ENCODE data around the gene SPPL3.

SPPL3 gene

DNA sequence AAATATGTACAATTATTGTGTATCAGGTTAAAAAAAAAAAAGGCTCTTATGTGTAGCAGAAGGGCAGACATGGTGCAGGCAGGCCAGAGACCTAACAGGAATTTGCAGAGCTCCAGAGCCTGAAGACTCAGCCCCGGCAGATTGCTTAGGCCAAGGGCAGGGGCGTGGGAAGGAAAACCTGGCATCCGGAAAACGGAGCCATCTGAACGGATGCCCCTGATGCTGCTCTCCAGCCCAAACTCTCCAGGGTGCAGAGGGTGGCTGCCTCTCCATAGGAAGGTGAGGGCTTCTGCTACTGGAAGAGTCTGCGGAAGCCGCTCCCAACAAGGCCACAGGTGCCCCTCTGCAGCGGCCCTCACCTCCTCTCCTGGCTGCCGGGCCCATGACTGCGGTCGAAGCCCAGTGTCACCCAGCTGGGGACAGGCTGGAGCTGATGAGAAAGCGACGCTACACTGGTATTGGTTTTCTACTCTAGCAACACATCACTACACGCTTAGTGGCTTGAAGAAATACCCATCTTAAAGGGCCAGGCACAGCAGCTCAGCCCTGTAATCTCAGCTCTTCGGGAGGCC is 159.2 kb downstream of the SPPL3 start:
- TF ChIP-seq CTCF (IDR thresholded peaks at IDR 0.05; ENCODE audit: low read depth, low read length), result no peak
- Histone ChIP-seq H3K9me3 (ENCODE audit: severe bottlenecking) (no peaks in the 10 kb centered on the region), H3K4me3 (ENCODE audit: low read depth, low read length) (no peak overlapping the region), H3K27ac (no peak overlapping the region), H3K27me3 (ENCODE audit: insufficient read depth, low read depth, severe bottlenecking) (no peaks in the 10 kb centered on the region), H3K36me3 (no peaks in the 10 kb centered on the region)
- DNase-seq, result no peak

- no peaks in the 10 kb centered on the region for H3K27me3 ChIP-seq (ENCODE audit: insufficient read depth, low read depth, severe bottlenecking)
- no peaks in the 10 kb centered on the region for H3K36me3 ChIP-seq
- no peak overlapping the region for H3K27ac ChIP-seq
- no peaks in the 10 kb centered on the region for H3K9me3 ChIP-seq (ENCODE audit: severe bottlenecking)
- no peak for TF ChIP-seq CTCF (IDR thresholded peaks at IDR 0.05; ENCODE audit: low read depth, low read length)
- DNase-seq, result no peak
- no peak overlapping the region for H3K4me3 ChIP-seq (ENCODE audit: low read depth, low read length)
Observed at GRCh38 chr12:120741476-120742421, 162.4 kb downstream of the SPPL3 start.

- H3K9me3 ChIP-seq (ENCODE audit: severe bottlenecking), result no peaks in the 10 kb centered on the region
- no peaks in the 10 kb centered on the region for H3K36me3 ChIP-seq
- H3K27me3 ChIP-seq (ENCODE audit: insufficient read depth, low read depth, severe bottlenecking), result no peaks in the 10 kb centered on the region
- DNase-seq, result no peak
- H3K4me3 ChIP-seq (ENCODE audit: low read depth, low read length), result no peak overlapping the region
- no peak for TF ChIP-seq CTCF (IDR thresholded peaks at IDR 0.05; ENCODE audit: low read depth, low read length)
- no peak overlapping the region for H3K27ac ChIP-seq
Observed at GRCh38 chr12:120740871-120741270, 163.3 kb downstream of the SPPL3 start.

DNA sequence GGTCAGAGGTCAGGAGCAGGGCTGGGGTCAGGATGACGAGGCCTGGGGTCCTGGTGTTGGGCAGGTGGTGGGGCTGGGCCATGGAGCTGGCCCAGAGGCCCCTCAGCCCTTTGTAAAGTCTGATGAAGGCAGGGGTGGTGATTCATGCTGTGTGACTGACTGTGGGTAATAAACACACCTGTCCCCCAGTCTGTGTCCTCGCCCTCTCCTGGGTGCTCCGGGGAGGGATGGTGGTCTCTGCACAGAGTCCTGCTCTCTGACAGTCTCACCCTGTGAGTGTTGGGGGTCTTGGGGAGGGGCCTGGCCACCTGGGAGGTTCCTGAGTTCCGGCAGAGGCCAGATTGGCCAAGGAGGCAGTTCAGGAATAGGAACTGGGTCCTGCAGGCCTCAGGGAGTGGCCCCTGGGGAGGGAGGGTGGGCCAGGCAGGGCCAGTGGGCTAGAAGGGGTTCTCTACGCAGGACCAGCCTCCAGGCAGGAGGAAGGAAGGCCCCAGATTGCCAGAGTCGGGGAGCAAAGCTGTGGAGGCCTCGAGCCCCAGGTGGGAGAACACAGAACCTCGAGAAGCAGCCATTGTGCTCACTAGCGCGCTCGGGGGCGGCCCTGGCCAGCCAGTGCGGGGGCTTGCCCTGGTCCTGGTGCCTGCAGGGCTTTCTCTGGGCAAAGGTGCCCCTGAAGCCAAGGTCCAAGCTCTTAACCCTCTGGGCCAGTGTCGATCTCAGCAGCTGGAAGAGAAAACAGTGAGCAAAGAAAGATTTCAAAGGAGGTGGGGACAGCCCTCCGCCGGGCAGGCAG is 164.1 kb downstream of the SPPL3 start:
- Histone ChIP-seq H3K36me3 (no peaks in the 10 kb centered on the region), H3K27me3 (ENCODE audit: insufficient read depth, low read depth, severe bottlenecking) (no peaks in the 10 kb centered on the region), H3K4me3 (ENCODE audit: low read depth, low read length) (no peak overlapping the region), H3K27ac (no peak overlapping the region), H3K9me3 (ENCODE audit: severe bottlenecking) (no peaks in the 10 kb centered on the region)
- TF ChIP-seq CTCF (IDR thresholded peaks at IDR 0.05; ENCODE audit: low read depth, low read length), result no peak
- DNase-seq, result no peak

DNA sequence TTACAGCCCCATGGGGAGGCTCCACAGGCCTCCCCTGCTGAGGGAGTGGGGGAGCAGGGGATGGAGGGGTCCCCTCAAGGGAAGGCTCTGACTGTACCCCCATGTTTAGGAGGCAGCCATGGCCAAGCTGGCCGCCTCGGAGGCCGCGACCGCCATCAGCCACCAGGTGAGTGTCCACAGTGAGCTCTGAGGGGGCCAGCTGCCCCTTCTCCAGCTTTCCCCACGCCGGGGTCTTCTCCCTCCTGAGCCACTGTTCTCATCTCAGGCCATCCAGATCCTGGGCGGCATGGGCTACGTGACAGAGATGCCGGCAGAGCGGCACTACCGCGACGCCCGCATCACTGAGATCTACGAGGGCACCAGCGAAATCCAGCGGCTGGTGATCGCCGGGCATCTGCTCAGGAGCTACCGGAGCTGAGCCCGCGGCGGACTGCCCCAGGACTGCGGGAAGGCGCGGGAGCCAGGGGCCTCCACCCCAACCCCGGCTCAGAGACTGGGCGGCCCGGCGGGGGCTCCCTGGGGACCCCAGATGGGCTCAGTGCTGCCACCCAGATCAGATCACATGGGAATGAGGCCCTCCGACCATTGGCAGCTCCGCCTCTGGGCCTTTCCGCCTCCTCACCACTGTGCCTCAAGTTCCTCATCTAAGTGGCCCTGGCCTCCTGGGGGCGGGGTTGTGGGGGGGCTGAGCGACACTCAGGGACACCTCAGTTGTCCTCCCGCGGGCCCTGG is 165.0 kb downstream of the SPPL3 start:
- no peak for TF ChIP-seq CTCF (IDR thresholded peaks at IDR 0.05; ENCODE audit: low read depth, low read length)
- DNase-seq, result no peak
- no peaks in the 10 kb centered on the region for H3K36me3 ChIP-seq
- H3K27me3 ChIP-seq (ENCODE audit: insufficient read depth, low read depth, severe bottlenecking), result no peaks in the 10 kb centered on the region
- H3K9me3 ChIP-seq (ENCODE audit: severe bottlenecking), result no peaks in the 10 kb centered on the region
- H3K4me3 ChIP-seq (ENCODE audit: low read depth, low read length), result no peak overlapping the region
- no peak overlapping the region for H3K27ac ChIP-seq

Measured in WERI-Rb-1 (cell line).